AG04450 (cell line): ENCODE data around the gene NINJ1. TPM values are rescaled to one million over a fixed set of nuclear protein-coding genes. Genes with fewer than 3 reads are reported as not detected.
A peak's percentile ranks its signal among the peaks of the same experiment; 100 is the strongest.

Experiments
- CTCF ChIA-PET: fragments of 300-600, 350-600 bp; formaldehyde crosslinking; extraction: SDS; loops from one replicate; lab custom pipeline; 2022; ENCODE audit warnings: antibody characterized with exemption, inconsistent platforms; lab: Charles Lee
- POLR2A ChIA-PET: fragments of 350-600 bp; formaldehyde crosslinking; extraction: SDS; loops from one replicate; lab custom pipeline; 2021; ENCODE audit warnings: antibody characterized with exemption, inconsistent platforms; lab: Yijun Ruan, JAX
- DNase-seq: peaks from one replicate; pipeline ENCODE4 v3.0.0-alpha.2; 2011; ENCODE audit warnings: low read depth, low spot score
- H3K27ac ChIP-seq: one replicate; pipeline ENCODE4 v1.5.1; 2012; ENCODE audit warnings: low read depth, low read length, control low read depth
- H3K27me3 ChIP-seq: one replicate; pipeline ENCODE4 v1.6.0; 2012; ENCODE audit warnings: low read length; ENCODE audit not compliant: control insufficient read depth, insufficient read depth
- H3K4me3 ChIP-seq: 2 replicates; pipeline ENCODE4 v1.5.1; 2011; ENCODE audit warnings: mild to moderate bottlenecking, low read depth, low read length, control low read depth
- H3K9me3 ChIP-seq: 2 replicates; pipeline ENCODE4 v1.5.1; 2012; ENCODE audit warnings: low read length; ENCODE audit not compliant: control insufficient read depth, insufficient read depth
- polyA plus RNA-seq: library from polyadenylated mRNA; depleted of rRNA; stranded (reverse); fragments of >200 nt; gene quantifications from 2 replicates; pipeline ENCODE4 v1.2.3, GENCODE V29; 2011
- TF ChIP-seq, protein P1 (sequence below): IDR thresholded peaks from 2 replicates; pipeline ENCODE4 v1.5.1; 2011; ENCODE audit warnings: low read depth, low read length, control low read depth, inconsistent platforms

Gene NINJ1
- polyA plus RNA-seq, 1 experiment = 26.8 TPM

DNA sequence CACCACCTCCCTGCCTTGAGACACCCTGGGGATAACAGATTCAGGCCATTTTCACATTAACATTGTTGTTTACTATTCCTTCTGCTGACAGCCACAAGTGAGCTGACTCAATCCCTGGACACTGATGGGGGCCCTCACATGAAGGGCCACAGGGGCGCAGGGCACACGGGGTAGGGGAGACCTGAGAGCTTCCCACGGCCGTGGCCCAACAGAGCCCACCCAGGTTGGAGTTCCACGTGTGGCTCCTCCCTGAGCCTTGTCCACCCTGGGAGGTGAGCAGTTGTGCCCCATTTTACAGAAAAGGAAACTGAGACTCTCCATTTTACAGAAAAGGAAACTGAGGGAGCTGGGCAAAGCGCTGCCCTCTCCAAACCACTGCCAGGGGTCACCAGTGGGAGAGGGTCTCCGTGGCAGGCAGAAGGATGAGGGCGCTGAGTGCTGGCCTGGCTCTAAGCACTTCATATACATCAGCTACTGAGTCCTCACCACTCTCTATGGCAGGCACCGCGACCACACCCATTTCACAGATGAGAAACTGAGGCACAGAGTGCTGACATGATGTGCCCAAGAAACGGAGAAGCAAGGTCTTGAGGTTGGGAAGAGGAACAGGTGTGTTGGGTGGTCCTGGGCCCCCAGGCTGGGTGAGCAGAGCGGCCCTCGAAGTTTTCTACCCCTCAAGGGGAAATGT, 2.3 kb downstream of the NINJ1 start:
- H3K4me3 ChIP-seq = peak overlapping the region; percentile 77; the same call in 1 of the 2 replicates
- CTCF ChIA-PET = interaction anchor here (1.5 kb wide), 1 partner anchor 23 kb away, joined by 7 read pairs; no protein-coding TSS in a partner anchor
- DNase-seq = no peak
- TF ChIP-seq, protein P1, sequence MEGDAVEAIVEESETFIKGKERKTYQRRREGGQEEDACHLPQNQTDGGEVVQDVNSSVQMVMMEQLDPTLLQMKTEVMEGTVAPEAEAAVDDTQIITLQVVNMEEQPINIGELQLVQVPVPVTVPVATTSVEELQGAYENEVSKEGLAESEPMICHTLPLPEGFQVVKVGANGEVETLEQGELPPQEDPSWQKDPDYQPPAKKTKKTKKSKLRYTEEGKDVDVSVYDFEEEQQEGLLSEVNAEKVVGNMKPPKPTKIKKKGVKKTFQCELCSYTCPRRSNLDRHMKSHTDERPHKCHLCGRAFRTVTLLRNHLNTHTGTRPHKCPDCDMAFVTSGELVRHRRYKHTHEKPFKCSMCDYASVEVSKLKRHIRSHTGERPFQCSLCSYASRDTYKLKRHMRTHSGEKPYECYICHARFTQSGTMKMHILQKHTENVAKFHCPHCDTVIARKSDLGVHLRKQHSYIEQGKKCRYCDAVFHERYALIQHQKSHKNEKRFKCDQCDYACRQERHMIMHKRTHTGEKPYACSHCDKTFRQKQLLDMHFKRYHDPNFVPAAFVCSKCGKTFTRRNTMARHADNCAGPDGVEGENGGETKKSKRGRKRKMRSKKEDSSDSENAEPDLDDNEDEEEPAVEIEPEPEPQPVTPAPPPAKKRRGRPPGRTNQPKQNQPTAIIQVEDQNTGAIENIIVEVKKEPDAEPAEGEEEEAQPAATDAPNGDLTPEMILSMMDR = no peak
- POLR2A ChIA-PET = no interaction called here
- no peaks in the 10 kb centered on the region for H3K27me3 ChIP-seq
- no peak overlapping the region for H3K27ac ChIP-seq
- H3K9me3 ChIP-seq = no peaks in the 10 kb centered on the region; the same call in 1 of the 2 replicates

DNA sequence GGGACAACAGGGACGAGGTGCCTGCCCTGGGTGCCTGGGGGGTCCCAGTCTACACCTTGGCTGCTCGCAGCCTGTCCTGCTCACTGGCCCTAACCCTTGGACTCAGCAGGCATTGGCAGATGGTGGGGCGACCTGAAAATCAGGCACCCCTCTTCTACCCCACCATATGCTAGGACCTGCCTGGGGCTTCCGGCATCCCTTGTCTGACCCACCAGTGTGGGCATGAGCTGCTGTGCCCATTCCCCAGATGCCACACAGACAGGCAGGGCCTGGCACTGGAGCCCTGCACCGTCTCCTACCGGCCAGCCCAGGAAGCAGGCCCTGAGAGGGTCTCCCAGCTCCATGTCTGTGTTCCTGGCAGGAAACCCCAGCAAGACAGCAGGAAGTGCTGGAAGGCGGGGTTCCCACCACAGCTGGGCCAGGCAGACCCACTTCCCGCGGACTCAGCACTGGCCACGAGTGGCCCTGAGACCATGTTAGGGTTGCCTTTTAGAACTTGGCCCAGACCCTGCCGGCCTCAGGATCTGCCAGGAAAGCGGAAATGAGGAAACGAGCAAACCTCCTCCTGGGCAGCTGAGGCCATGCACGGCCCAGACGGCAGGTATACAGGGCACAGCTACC, 3.1 kb downstream of the NINJ1 start:
- TF ChIP-seq, protein P1 = no peak; the same call in 1 of the 2 replicates
- H3K27ac ChIP-seq = no peak overlapping the region
- no peak for DNase-seq
- CTCF ChIA-PET = interaction anchor here (1.5 kb wide), 1 partner anchor 22 kb away, joined by 7 read pairs; no protein-coding TSS in a partner anchor
- POLR2A ChIA-PET = no interaction called here
- H3K9me3 ChIP-seq = no peaks in the 10 kb centered on the region; the same call in 1 of the 2 replicates
- no peak overlapping the region for H3K4me3 ChIP-seq
- no peaks in the 10 kb centered on the region for H3K27me3 ChIP-seq

DNA sequence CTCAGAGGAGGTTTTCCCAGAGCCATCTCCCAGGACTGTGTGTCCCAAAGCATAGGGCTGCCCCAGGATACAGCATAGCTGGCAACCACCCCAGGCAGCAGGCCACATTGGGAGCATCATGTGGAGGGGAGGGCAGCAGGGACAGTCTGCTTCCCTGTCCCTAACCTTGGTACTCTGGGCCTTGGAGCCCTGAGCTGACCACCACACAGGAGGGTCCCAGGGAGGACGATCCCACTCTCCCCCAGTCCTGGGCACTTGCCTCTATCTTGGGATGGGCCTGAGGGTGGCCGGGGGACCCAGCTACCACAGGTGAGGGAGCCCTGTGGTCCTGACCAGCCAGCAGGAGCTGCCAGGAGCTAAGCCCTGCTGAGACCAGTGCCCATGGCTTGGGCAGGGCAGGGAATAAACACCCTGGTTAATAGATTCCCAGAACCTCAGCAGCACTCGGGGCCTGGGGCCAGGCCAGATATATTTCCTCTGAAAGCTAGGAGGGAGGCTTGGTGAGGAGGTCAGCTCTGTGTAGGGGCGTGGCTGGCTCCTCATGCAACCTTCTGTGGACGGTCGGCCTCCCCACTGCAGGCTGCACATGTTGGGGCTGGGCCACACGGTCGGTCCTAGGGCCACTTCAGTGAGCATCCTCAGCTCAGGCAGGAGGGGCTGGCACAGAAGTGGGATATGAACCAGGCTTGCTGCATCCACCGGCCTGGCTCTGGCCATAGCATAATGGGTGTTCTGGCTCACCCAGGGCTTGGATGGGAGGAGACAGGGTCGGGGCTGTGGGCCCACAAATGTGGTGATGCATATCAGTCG, 4.2 kb downstream of the NINJ1 start:
- DNase-seq = no peak
- Histone ChIP-seq H3K9me3 (no peaks in the 10 kb centered on the region; the same call in 1 of the 2 replicates), H3K27me3 (no peaks in the 10 kb centered on the region), H3K27ac (no peak overlapping the region), H3K4me3 (no peak overlapping the region)
- TF ChIP-seq, protein P1 = no peak
- ChIA-PET CTCF (interaction anchor here (1.0 to 1.9 kb wide), 3 partner anchors 10 to 24 kb away, joined by 4 to 11 read pairs (median 4); no protein-coding TSS in a partner anchor), POLR2A (interaction anchor here (0.6 kb wide), 1 partner anchor 215 kb away, joined by 4 read pairs; no protein-coding TSS in a partner anchor)

DNA sequence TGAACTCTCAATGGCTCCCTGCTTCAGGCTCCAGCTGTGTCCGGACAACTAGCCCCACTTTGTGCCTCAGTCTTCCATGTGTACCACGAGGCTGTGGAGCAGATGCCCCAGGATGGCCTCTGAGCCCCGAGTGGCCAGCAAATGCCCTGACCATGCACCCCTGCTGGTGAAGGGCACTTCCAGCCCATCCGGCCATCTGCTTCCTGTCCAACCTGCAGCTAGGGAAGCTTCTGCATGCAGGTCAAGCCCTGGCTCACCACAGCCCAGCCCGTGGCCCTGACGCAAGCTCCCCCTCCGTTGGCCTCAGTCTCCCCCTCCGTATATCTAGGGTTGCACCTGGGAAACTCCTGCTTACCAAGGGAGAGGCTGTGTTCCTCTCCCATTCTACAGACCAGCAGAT, 4.8 kb downstream of the NINJ1 start:
- no peak for DNase-seq
- TF ChIP-seq, protein P1 = no peak
- CTCF ChIA-PET = interaction anchor here (1.0 to 1.9 kb wide), 3 partner anchors 10 to 25 kb away, joined by 4 to 11 read pairs (median 4); no protein-coding TSS in a partner anchor
- Histone ChIP-seq H3K27ac (no peak overlapping the region), H3K27me3 (no peaks in the 10 kb centered on the region), H3K9me3 (no peaks in the 10 kb centered on the region; the same call in 1 of the 2 replicates), H3K4me3 (no peak overlapping the region)
- POLR2A ChIA-PET = interaction anchor here (0.6 kb wide), 1 partner anchor 215 kb away, joined by 4 read pairs; no protein-coding TSS in a partner anchor
